ENCODE measurements around the gene ANXA6.
"Not testable (repeated sequence)": the region's sequence is repeated elsewhere in the genome, so short reads cannot be mapped to it uniquely, and the experiment has no call there.

ANXA6 gene

DNA sequence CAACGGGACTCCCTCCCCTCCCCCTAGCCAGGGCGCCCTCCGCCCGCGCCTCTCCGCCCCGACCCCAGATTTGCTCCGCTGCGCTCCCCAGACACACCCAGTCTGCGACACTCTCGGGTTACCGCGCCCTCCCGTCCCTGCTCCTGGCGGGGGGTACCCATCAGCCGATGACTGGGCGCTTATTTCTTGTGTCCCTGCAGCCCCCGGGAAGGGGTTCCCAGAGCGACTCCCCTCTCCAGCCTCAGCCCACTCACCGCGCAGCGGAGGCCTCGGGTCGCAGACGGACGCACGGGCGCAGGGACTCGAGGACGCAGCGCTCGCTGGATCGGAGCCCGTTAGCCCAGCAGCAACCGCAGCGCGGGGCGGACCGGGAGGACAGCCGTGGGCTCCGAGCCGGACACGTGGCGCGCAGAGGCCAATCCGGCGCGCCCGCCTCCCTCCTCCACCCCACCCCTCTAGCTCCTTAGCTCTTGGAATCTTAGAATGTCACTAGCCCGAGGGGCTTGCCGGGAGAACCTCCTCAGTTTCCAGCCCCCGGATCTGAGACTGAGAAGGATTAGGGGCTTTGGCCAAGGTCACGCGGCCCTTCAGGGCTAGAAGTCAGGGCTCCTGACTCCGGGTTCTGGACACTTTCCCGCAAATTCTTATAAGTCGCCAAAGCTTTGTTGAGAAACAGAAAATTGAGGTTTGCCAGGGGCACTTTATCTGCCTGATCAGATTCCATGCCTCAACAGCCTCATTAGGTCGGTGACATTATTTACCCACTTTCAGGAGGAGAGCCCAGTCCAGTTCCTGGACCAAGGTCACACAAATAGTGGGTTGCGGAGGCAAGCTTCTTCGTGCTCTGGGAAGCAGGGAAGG, at the start of gene ANXA6:
TSS of gene ANXA6 (minus strand) at position 354 of the 861 bp plus-strand sequence. CDS start 9,878 bp downstream, outside the sequence.
- no peak for DNase-seq

DNA sequence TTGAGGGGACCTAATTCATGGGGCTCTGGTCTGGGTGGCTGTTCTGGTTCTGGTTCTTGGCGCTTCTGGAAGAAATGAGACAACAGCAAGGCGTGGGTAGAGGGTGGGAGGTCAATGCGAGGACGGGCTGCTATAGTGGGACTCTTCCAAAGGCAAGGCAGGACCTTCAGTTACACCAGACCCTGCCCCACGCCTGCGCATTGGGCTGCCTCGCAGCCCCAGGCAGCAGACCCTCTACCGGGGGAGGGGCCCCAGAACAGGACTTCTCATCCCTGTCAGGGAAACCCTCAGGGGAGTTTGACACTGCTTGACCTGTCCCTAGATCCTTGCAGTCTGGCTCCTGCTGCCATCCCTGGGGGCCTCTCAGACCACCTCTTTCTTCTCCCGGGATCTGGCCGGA, 47.8 kb upstream of the ANXA6 start:
- no peak for DNase-seq

DNA sequence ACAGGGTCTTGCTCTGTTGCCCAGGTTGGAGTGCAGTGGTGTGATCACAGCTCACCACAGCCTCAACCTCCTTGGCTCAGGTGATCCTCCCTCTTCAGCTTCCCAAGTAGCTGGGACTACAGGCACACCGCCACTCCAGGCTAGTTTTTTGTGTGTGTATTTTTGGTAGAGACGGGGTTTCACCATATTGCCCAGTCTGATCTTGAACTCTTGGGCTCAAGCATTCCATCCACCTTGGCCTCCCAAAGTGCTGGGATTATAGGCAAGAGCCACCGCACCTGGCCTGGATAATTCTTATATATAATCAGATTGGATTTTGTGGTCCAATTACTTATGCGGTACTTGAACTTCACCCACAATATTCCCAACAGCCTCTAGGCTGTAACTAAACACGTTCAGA, 46.5 kb upstream of the ANXA6 start:
- no peak for DNase-seq

DNA sequence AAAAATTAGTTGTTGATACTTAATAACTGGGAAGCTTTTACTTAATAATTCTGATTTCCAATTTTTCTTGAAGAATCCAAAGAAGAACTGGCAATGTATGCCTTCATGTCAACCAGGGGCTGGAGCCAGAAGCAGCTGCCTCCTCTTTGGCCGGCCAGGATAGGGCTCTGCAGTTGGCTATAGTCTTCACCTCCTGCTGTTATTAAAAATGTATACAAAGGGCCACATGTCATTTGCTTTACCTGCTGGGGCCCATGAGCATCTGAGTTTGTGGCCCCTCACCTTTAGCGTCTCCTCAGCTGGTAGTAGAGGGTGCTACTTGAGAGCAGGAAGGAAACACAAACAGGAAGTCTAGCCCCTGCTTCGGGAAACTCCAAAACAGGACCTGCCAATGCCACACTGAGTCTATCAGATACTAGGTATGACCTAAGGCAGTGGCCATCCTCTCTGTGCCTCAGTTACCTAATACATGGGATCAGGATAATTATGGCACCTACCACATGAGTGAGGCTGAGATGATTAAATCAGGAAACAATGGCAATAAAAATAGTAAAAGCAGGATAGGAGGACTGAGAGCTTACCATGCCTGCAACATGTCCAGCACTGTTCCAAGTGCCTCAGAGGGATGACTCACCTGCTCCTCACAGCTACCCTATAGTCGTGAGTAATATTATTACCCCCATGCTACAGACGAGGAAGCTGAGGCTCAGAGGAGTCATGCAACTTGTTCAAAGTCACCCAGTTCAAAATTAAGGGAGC, 45.0 kb upstream of the ANXA6 start:
- DNase-seq: no peak

DNA sequence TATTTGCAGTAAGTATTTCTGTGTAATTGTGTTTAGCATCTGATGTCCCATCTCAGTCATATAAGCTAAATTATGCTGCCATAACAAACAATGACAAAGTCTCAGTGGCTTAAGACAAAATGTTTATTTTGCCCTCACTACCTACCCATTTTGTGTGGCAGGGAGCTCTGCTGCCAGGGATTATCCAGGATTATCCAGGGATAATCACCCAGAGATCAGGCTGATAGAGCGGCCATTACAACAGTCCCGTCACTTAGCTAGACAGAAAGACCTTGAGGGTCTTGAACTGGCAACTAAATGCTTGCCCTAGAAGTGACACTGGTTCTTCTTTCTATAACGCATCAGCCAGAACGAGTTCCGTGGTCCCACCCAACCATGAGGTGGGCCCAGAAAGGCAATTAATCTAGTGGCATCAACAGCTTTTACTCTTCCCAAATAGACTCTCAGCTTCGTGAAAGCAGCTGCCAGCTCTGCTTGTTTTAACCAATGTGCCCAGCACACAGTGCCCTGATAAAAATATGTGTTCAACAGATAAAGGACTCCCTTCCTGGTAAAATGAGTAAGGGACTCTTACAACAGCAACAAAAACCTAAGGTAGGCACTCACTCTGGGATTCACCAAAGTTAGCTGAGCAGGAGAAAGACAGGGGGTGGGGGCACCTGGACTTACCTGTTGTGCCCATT, 43.5 kb upstream of the ANXA6 start:
- DNase-seq: no peak

DNA sequence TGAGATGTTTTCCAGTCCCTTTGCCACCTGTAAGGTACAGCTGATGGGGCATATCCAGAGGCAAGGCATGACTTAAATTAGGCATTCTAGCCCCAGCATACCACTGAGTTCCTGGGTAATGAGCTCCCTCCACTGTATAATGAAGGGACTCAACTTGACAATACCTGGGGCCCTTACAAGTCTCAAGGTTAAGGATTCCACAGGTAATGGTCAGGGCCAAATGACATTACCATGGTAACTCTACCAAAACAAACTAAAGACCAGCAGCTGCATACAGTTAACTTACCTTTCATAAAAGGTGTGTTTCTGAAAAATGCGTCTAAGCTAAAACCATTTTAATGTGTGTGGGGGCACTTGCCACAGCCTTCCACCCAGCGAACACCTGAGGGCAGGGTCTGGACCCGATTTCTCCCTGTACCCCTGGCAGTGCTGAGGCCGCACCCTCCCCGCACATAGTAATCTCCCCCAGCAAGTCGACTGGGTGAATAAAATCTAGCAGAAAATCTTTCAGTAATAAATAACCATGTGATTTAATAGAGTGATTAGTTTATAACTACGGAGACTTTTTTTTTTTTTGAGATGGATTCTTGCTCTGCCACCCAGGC, 42.1 kb upstream of the ANXA6 start:
- no peak for DNase-seq

DNA sequence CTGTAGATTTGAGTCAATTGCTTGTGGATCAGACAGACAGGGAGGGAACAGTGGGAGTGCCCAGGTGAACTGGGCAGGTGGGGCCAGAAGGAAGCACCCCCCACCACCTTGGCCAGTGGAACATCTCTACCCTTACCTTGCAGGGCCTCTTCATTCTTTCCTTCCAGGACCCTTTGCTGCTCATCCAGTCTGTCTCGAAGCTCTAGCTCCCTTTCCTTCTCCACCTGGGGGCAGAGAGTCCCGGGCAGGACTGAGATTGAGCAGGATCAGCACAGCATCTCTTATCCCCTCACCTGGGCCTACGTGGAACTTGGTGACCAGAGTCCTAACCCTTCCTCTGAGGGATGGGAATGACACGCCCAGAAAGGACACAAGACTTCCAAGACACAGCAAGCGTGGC, 41.3 kb upstream of the ANXA6 start:
- no peak for DNase-seq

DNA sequence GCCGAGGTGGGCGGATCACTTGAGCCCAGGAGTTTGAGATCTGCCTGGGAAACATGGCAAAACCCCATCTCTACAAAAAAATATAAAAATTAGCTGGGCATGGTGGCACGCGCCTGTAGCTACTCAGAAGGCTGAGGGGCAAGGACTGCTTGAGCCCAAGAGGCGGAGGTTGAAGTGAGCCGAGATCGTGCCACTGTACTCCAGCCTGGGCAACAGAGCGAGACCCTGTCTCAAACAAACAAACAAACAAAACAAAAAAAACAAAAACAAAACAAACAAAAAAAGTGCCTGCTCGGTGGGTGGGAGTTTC, 39.7 kb upstream of the ANXA6 start:
- DNase-seq: not testable (repeated sequence)

DNA sequence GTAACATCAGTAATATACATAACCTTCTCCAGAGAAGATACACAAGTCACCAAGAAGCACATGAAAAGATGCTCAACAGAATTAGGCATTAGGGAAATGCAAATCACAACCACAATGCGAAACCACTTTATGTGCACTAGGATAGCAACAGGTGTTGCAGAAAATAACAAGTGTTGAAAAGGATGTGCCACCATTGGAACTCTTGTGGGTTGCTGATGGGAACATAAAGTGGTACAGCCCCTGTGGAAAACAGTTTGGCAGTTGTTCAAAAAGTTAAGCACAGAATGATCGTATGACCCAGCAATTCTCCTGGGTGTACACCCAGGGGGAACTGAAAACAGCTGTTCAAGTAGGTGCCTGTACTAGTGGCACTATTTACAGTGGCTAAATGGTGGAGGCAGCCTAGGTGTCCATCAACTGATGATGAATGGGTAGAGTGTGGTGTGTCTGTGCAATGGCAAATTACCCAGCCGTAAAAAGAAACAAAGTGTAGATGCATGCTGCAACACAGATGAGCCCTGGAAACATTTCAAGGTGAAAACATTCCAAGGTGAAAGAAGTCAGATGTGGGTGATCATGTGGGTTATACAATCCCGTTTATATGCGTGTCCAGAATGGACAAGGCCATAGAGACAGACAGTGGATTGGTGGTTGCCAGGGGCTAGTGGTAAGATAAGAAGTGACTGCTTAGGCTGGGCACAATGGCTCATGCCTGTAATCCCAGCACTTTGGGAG, 39.1 kb upstream of the ANXA6 start:
- DNase-seq: no peak

DNA sequence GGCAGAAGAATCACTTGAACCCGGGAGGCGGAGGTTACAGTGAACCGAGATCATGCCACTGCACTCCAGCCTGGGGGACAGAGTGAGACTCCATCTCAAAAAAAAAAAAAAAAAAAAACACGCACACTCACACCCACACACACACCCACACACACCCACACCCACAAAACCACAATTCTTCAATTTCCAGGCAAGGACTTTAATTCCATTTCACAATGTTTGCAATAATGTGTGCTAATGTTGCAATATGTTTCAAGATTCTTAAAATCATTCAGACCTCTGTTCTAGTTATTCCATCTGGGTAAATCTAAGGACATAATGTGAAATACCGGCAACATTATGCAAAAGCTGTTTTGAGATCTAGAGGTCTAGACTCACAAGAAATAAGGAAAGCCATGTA, 38.0 kb upstream of the ANXA6 start:
- no peak for DNase-seq

DNA sequence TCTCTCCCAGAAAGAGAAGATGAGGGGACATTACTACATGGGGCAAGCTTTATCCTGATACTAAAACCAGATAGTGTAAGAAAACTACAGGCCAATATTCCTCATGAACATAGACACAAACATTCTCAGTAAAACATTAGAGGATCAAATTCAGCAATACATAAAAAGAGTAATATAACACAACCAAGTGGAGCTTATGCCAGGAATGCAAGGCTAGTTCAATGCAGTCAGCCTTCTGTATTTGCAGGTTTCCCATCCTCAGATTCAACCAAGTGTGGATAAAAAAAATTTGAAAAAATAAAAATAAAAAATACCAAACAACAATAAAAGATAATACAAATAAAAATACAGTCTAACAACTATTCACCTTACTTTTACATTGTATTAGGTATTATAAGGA, 35.0 kb upstream of the ANXA6 start:
- no peak for DNase-seq

DNA sequence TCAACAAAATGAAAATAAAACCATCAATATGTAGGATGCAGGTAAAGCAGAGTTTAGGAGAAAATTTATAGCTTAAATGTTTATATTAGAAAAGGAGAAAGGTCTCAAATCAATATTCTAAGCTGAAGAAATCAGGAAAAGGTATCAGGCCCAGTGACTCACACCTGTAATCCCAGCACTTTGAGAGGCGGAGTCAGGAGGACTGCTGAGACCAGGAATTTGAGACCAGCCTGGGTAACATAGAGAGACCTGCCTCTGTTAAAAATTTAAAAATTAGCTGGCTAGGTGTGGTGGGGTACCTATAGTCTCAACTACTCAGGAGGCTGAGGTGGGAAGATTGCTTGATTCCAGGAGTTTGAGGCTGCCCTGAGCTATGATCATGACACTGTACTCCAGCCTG, 34.1 kb upstream of the ANXA6 start:
- no peak for DNase-seq

DNA sequence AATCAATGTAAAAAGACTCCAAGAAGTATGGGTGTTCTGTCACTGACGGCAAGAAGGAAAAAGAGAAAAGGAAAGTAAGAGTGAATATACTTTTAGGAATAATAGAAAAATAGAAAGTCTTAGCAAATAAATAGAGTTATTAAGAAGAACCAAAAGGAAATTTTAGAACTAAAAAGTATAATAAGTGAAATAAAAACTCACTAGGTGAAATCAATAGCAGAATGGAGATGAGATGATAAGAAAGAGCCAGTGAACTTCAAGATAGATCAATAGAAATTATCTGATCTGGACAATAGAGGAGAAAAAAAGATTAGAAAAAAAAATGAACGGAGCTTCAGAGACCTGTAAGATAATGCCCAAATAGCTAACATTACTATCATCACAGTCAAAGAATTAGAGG, 31.6 kb upstream of the ANXA6 start:
- no peak for DNase-seq

DNA sequence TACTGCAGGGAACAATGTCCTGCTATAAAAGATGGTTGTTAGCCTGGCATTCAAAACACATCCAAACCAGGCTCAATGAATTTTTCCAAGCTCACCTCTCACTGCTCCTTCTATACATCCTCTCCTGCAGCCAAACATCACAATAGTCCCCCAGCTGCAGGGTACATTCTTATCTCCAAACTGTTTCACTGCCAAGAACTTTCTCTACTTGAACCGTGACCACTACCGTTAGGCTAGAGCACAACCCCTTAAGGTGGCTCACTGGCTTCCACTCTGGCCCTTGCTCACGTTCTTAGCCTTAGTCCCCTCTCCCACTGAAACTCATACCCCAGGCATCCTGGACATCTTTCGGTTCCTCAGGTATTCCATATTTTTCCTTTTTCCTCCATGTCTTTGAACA, 29.0 kb upstream of the ANXA6 start:
- DNase-seq: no peak

DNA sequence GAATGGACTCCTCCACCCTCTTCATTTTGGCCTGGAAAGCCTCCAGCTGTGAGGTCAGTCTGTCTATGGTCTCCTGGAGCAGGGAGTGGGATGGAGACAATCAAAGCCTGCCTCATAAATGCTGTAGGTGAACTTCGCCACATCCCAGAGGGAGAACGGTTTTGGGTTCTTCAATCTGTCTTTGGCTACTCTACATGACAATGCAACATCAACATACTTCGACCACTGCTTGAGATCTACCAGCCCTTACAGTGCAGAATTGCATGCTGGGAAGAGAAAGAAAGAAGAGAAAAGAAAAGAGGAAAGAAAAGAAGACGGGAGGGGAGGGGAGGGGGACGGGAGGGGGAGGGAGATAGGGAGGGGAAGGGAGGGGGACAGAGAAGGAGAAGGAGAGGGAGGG, 28.5 kb upstream of the ANXA6 start:
- DNase-seq: no peak

DNA sequence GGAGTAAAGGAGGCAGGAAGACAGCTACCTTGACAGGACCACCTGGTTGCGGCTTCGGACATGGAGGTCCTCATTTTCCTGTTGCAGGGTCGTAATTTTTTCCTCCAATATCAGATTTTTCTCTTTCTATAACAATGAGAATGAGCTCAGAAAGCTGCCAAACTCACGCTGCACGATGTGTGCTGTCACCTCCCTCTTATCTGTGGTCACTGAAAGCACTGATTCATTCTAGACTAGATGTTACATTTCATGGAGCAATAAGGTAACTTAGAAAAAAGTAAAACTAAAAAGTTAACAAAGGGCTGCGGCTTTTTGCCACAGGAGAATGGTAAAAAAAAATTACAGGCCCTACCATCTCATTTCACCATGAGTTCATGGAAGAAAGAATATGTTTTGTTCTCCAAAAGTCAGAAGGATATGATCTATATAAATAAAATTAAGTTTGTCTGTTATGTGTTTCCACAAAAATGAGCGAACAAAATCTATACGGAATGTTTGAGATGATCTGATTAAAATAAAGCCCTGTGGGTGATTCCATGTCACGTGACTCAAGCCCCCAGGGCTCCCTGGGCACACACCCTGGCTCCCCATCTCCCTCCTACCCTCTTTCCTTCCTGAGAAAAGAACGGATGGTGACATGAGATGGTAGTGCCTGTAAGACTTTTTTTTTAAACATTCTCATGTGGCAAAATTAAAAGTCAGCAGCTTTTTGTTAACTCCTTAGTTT, 26.9 kb upstream of the ANXA6 start:
- DNase-seq: no peak

DNA sequence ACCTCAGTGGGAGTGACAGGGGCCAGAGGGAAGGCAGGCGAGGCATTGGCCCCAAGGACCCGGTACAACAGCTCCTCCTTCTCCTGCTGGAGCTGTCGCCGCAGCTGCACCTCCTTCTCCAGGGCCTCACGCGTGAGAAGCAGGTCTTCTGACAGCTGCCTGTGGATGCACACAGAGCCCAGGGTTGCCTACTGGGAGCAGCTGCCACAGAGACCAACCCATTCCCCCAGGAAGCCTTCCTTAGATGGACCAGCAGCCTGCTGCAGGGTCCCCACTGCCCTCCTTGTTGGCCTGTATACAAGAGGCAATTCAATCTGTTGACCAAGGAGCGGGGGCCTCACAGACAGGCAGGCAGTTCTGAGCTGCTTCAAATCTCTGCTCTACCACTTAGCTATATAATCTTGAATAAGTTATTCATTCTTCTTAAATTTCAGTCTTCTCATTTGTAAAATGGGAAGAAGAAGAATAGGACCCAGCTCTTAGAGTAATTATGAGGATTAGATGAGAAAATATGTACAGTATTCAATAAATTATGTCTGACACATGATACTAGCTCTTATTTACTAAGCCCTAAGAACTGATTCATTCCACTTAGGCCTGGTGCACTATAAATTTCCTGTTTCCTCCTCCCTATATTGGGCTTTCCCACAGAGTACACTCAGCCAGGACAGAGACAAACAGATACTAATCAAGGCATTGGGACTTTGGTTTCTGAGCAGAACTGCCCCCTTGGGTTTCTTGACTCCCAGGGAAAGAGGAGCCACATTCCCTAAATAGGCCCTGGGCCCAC, 26.1 kb upstream of the ANXA6 start:
- DNase-seq: no peak

DNA sequence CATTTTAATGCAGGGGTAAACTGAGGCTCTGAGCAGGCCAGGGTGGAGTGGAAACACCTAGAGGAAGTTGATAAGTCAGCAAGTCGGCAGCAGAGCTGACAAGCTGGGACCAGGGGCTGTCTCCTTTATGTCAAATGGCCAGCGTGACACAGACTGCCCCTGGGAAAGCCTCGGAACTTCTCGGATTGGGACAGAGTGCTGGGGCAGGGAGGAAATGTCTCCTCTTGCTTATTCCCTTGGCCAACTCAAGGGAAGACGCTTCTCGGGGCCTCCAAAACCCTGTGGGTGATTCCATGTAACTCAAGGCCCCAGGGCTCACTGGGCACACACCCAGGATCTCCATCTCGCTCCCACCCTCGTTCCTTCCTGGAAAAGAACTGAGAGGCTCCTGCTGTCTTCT, 25.4 kb upstream of the ANXA6 start:
- DNase-seq: no peak

DNA sequence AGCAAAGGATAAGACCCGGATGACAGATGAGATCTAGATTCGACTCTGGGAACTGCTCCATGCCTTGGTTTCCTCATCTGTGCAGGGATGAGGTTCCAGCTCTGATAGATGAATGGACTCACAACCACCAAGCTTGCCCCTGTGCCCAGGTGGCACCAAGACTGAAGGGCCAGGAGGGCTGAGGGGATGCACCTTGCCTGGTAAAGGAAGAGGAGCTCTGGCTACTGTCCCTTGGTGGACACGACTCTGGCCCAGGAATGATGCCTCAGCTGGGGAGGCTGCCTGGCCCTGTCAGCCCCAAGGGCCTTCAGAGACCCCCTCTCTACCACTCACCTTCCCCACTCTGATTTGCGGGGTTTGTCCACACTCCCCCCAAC, 24.9 kb upstream of the ANXA6 start:
- DNase-seq: no peak

DNA sequence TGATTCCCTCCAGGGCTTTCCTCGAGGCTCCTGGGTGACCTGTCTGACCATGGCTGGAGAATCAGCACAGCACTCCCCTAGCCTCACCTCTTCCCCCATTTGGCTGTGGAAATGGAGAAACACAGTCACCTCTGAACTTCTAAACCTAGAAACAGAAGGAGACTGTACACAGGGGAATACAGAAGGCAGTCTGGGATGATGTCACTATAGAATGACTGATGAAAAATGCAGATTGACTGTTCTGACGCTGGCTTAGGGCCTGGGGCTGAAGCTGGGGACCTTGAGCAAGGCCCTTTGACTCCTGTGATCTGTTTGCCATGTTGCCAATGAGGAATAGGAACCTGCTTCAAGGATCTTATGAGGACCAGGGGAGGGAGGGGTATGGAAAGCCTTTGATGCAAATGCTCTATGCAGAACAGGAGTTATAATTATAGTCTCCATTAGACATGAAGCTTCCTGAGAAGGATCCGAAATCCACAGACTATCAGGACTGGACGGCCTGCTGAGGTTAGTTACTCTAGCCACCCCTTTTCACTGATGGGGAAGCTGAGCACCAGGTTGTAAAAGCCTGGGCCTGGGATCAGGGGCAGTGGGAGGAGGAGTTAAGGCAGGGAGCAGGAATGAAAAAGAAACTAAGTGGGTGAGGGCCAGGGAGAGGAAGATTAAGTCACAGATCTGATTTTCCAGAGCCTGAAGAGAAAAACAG, 24.4 kb upstream of the ANXA6 start:
- DNase-seq: no peak

DNA sequence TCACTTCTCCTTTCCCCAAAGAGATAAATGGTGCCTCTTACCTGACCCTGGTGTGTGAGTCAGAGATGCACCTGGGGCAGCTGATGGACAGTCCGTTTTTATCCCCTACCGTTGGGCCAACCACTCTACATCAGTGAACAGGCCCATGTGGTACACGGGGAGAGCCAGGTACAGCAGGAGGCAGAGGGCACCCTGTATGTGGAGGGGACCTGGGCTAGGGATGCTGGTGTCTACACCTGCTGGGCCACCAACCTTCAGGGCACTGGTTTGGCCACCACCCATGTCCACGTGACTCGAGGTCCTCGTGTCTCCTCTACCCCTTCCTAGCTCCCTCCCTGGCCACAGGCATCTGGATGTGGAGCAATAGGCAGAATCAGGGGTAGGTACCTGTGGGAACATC, 22.7 kb upstream of the ANXA6 start:
- no peak for DNase-seq

Measured in NCI-H1048 (cell line).